OCI-LY3 (cell line): ENCODE measurements around the gene SEMG1.

ENCODE experiments used
- H2AFZ ChIP-seq: fragments of 200-600, 300-600 bp; shearing (Covaris generic); 2 replicates; pipeline ENCODE4 v1.6.0; 2014; ENCODE audit warnings: antibody characterized with exemption, low read depth, low read length
- H3K27ac ChIP-seq: fragments of 200-600, 300-600 bp; sonication (generic); 2 replicates; pipeline ENCODE4 v1.5.1; 2014; ENCODE audit warnings: mild to moderate bottlenecking, low read length, moderate library complexity, mixed read lengths
- H3K27me3 ChIP-seq: fragments of 200-600, 300-600 bp; sonication (generic); 2 replicates; pipeline ENCODE4 v1.6.1; 2014; ENCODE audit warnings: low read depth, low read length, mixed read lengths
- H3K36me3 ChIP-seq: fragments of 200-600, 300-600 bp; sonication (generic); replicated peaks from 2 replicates; pipeline ENCODE3; 2014; ENCODE audit warnings: low read depth, low read length, mixed read lengths
- H3K4me1 ChIP-seq: fragments of 300-600, 200-600 bp; sonication (generic); 2 replicates; pipeline ENCODE4 v1.6.1; 2014; ENCODE audit warnings: low read length, mixed read lengths
- H3K4me2 ChIP-seq: fragments of 200-600, 300-600 bp; sonication (generic); 2 replicates; pipeline ENCODE4 v1.6.1; 2014; ENCODE audit warnings: low read length, mixed read lengths
- H3K4me3 ChIP-seq: fragments of 300-600, 200-600 bp; sonication (generic); 2 replicates; pipeline ENCODE4 v1.5.1; 2014; ENCODE audit warnings: antibody characterized with exemption, mild to moderate bottlenecking, low read length, moderate library complexity
- H3K79me2 ChIP-seq: fragments of 300-600, 200-600 bp; shearing (Covaris generic); 2 replicates; pipeline ENCODE4 v1.6.1; 2014; ENCODE audit warnings: mild to moderate bottlenecking, low read length, mixed read lengths
- H3K9ac ChIP-seq: fragments of 300-600, 200-600 bp; shearing (Covaris generic); 2 replicates; pipeline ENCODE4 v1.6.0; 2014; ENCODE audit warnings: mild to moderate bottlenecking, low read length, moderate library complexity
- H3K9me3 ChIP-seq: fragments of 200-600, 300-600 bp; shearing (Covaris generic); 2 replicates; pipeline ENCODE4 v1.6.1; 2014; ENCODE audit warnings: low read length, mixed read lengths; ENCODE audit not compliant: insufficient read depth
- H4K20me1 ChIP-seq: fragments of 200-600, 300-600 bp; sonication (generic); 2 replicates; pipeline ENCODE4 v1.6.1; 2016; ENCODE audit warnings: low read length, mixed read lengths; ENCODE audit not compliant: insufficient read depth
- EZH2phosphoT487 ChIP-seq: fragments of 200-600 bp; shearing (Covaris generic); IDR thresholded peaks from 2 replicates; pipeline ENCODE4 v1.6.1; 2018; ENCODE audit warnings: antibody characterized with exemption, mixed run types, low read depth
- TF ChIP-seq, protein P1 (sequence below): fragments of 200-600, 300-600 bp; sonication (generic); IDR thresholded peaks from 2 replicates; pipeline ENCODE4 v1.5.1; 2014; ENCODE audit warnings: antibody characterized with exemption, low read length, low read depth

Gene SEMG1

DNA sequence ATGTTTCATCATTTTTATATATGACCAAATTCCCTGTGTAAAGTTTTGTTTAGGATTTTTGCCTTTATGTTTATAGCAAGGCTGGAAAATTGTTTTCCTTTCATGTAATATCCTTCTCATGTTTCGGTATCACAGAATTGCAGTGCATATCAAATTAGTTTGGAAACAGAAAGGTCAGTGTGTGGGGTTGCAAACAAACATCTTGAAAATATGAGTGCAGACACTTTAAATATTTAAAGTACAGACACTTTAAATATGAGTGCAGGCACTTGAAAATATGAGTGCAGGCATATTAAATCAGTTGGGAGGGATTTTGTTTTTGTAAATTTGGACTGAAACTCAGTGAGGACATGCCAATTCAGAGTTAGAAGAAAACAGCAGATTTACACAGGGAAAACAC lies 41.0 kb downstream of the SEMG1 start:
- Histone ChIP-seq H3K36me3 (no peaks in the 10 kb centered on the region), H3K27ac (no peak overlapping the region), H3K4me2 (no peak overlapping the region), H3K9ac (no peak overlapping the region), H3K4me1 (no peaks in the 10 kb centered on the region), H3K9me3 (no peaks in the 10 kb centered on the region), H3K79me2 (no peaks in the 10 kb centered on the region), H4K20me1 (no peaks in the 10 kb centered on the region), H3K4me3 (no peak overlapping the region), H3K27me3 (peaks cover 94% of the 10 kb centered on the region), H2AFZ (no peak overlapping the region)
- TF ChIP-seq, protein P1, sequence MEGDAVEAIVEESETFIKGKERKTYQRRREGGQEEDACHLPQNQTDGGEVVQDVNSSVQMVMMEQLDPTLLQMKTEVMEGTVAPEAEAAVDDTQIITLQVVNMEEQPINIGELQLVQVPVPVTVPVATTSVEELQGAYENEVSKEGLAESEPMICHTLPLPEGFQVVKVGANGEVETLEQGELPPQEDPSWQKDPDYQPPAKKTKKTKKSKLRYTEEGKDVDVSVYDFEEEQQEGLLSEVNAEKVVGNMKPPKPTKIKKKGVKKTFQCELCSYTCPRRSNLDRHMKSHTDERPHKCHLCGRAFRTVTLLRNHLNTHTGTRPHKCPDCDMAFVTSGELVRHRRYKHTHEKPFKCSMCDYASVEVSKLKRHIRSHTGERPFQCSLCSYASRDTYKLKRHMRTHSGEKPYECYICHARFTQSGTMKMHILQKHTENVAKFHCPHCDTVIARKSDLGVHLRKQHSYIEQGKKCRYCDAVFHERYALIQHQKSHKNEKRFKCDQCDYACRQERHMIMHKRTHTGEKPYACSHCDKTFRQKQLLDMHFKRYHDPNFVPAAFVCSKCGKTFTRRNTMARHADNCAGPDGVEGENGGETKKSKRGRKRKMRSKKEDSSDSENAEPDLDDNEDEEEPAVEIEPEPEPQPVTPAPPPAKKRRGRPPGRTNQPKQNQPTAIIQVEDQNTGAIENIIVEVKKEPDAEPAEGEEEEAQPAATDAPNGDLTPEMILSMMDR: no peak
- no peak for TF ChIP-seq EZH2phosphoT487

DNA sequence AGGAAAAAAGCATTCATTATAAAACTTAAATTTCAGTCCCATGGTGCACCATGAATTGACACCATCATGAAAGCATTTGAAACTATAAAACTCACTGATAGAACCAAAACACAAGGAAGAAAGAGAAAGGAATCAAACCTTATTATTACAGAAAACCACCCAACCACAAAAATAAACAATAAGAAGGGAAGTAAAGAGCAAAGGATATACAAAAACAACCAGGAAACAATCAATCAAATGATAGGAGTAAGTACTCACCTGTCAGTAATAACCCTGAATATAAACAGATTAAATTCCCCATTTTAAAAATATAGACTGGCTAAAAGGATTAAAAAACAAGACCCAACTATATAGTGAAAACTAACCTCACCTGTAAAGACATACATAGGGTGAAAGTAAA lies 41.8 kb downstream of the SEMG1 start:
- Histone ChIP-seq H3K27ac (no peak overlapping the region), H3K4me1 (no peaks in the 10 kb centered on the region), H2AFZ (no peak overlapping the region), H3K4me2 (no peak overlapping the region), H3K27me3 (peaks cover 94% of the 10 kb centered on the region), H3K36me3 (no peaks in the 10 kb centered on the region), H3K4me3 (no peak overlapping the region), H3K79me2 (no peaks in the 10 kb centered on the region), H3K9me3 (no peaks in the 10 kb centered on the region), H3K9ac (no peak overlapping the region), H4K20me1 (no peaks in the 10 kb centered on the region)
- TF ChIP-seq, protein P1: no peak
- TF ChIP-seq EZH2phosphoT487: no peak

DNA sequence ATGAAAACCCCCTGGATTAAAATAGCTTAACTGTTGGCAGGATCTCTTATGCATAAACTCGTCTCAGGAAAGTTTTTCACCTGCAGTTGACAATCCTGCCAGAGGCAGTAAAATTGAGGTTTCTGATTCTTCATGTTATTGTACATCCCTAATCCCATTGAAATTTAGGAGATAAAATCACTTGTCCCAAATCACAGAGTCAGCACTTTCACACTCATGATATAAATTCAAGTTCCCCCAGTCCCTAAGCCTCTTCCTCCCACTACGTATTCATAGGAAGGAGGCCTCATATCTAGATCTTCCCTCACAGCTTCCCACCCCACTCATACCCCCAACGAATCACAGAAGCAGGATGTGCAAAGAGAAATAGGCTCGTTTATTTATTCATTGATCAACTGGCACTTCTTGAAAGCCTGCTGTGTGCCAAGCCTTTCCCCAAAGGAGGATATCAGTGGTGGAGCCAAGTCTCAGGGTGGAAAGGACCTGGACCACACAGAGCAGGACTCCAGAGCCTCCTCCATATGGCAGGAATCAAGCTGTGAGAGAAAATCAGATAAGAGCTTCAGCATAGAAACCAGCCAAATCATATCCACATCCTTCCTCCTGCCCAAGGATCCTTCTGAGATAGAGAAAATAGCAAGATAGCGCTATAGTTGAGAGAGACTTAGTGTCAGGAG lies 45.2 kb downstream of the SEMG1 start:
- no peaks in the 10 kb centered on the region for H3K79me2 ChIP-seq
- no peak overlapping the region for H3K4me3 ChIP-seq
- H3K9ac ChIP-seq: no peak overlapping the region
- peaks cover 13% of the 10 kb centered on the region for H3K4me1 ChIP-seq
- H2AFZ ChIP-seq: no peak overlapping the region
- H3K36me3 ChIP-seq: no peaks in the 10 kb centered on the region
- no peak overlapping the region for H3K4me2 ChIP-seq
- no peak overlapping the region for H3K27ac ChIP-seq
- no peaks in the 10 kb centered on the region for H3K9me3 ChIP-seq
- TF ChIP-seq EZH2phosphoT487: no peak
- TF ChIP-seq, protein P1: no peak
- peaks cover 89% of the 10 kb centered on the region for H3K27me3 ChIP-seq
- no peaks in the 10 kb centered on the region for H4K20me1 ChIP-seq

DNA sequence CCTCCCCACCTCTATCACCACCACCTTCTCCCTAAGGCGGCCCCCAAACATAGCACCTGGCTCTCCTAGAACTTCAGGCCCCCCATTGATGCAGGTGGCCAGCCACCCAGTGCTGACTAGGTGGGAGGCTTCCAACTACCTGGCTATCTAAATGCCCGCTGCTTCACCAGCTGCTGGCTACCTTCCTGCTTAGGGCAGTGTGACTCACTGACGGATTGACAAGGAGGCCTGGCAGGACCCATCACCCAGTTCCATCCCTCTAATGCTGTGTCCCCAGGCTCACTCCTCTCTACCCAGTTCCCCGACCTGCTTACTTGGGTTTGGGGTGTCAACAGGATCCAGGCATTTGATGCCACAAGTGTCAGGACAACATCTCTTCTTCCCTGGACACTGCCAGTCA lies 46.4 kb downstream of the SEMG1 start:
- Histone ChIP-seq H3K9ac (no peak overlapping the region), H3K27me3 (peaks cover 83% of the 10 kb centered on the region), H3K4me3 (no peak overlapping the region), H3K4me2 (no peak overlapping the region), H2AFZ (no peak overlapping the region), H3K27ac (no peak overlapping the region), H3K4me1 (peaks cover 13% of the 10 kb centered on the region), H3K9me3 (no peaks in the 10 kb centered on the region), H4K20me1 (no peaks in the 10 kb centered on the region), H3K36me3 (no peaks in the 10 kb centered on the region), H3K79me2 (no peaks in the 10 kb centered on the region)
- TF ChIP-seq, protein P1: no peak
- TF ChIP-seq EZH2phosphoT487: no peak
